ENCODE results near the gene DAAM1. TPM values are rescaled to one million over a fixed set of nuclear protein-coding genes. Genes with fewer than 3 reads are reported as not detected.

Gene DAAM1
- total RNA-seq, 1 donor from 2014 or later, result 38.0 TPM

GRCh38 chr14:59355091-59355490 lies 166.6 kb downstream of the DAAM1 start:
- Histone ChIP-seq H3K4me2 (ENCODE audit: low read length) (no peak overlapping the region), H3K27ac (ENCODE audit: low read depth, low read length) (no peak overlapping the region), H3K9ac (ENCODE audit: low read length) (no peak overlapping the region), H4K20me1 (ENCODE audit: insufficient read depth, low read length) (no peaks in the 10 kb centered on the region), H3K9me3 (ENCODE audit: insufficient read depth, low read depth, low read length) (no peaks in the 10 kb centered on the region), H2AFZ (ENCODE audit: low read depth, low read length) (no peak overlapping the region), H3K79me2 (ENCODE audit: insufficient read depth, low read length) (no peaks in the 10 kb centered on the region), H3K4me3 (ENCODE audit: insufficient read depth, low read depth, low read length) (no peak overlapping the region), H3K4me1 (ENCODE audit: insufficient read depth, low read length) (peaks cover 7% of the 10 kb centered on the region), H3K27me3 (ENCODE audit: insufficient read depth, low read length) (no peaks in the 10 kb centered on the region), H3K36me3 (ENCODE audit: insufficient read depth, low read length) (peaks cover 7% of the 10 kb centered on the region)
- Mint-ChIP-seq H3K4me1 (ENCODE audit: low read depth, unreplicated experiment) (peaks cover 15% of the 10 kb centered on the region), H3K27ac (ENCODE audit: unreplicated experiment) (peak overlapping the region; percentile 16), H3K4me3 (ENCODE audit: unreplicated experiment) (no peak overlapping the region), H3K27me3 (ENCODE audit: low read depth, unreplicated experiment) (no peaks in the 10 kb centered on the region), H3K36me3 (ENCODE audit: low read depth, unreplicated experiment) (peaks cover 17% of the 10 kb centered on the region), H3K9me3 (ENCODE audit: unreplicated experiment) (peaks cover 2% of the 10 kb centered on the region)
- DNase-seq (ENCODE audit: low read depth) (no peak), FAIRE-seq (no peak)
- TF ChIP-seq CTCF (IDR thresholded peaks at IDR 0.05; ENCODE audit: insufficient read depth, low read depth, low read length) (no peak), EZH2 (IDR thresholded peaks at IDR 0.05; ENCODE audit: insufficient read depth, low read length) (no peak)

- Histone ChIP-seq H3K9ac (ENCODE audit: low read length) (no peak overlapping the region), H2AFZ (ENCODE audit: low read depth, low read length) (no peak overlapping the region), H4K20me1 (ENCODE audit: insufficient read depth, low read length) (no peaks in the 10 kb centered on the region), H3K79me2 (ENCODE audit: insufficient read depth, low read length) (no peaks in the 10 kb centered on the region), H3K27me3 (ENCODE audit: insufficient read depth, low read length) (no peaks in the 10 kb centered on the region), H3K4me3 (ENCODE audit: insufficient read depth, low read depth, low read length) (no peak overlapping the region), H3K27ac (ENCODE audit: low read depth, low read length) (no peak overlapping the region), H3K4me2 (ENCODE audit: low read length) (no peak overlapping the region), H3K9me3 (ENCODE audit: insufficient read depth, low read depth, low read length) (no peaks in the 10 kb centered on the region), H3K36me3 (ENCODE audit: insufficient read depth, low read length) (peaks cover 7% of the 10 kb centered on the region), H3K4me1 (ENCODE audit: insufficient read depth, low read length) (peaks cover 14% of the 10 kb centered on the region)
- peaks cover 23% of the 10 kb centered on the region for H3K36me3 Mint-ChIP-seq (ENCODE audit: low read depth, unreplicated experiment)
- H3K4me3 Mint-ChIP-seq (ENCODE audit: unreplicated experiment), result no peak overlapping the region
- no peak for TF ChIP-seq CTCF (IDR thresholded peaks at IDR 0.05; ENCODE audit: insufficient read depth, low read depth, low read length)
- TF ChIP-seq EZH2 (IDR thresholded peaks at IDR 0.05; ENCODE audit: insufficient read depth, low read length), result no peak
- peaks cover 2% of the 10 kb centered on the region for H3K9me3 Mint-ChIP-seq (ENCODE audit: unreplicated experiment)
- H3K27ac Mint-ChIP-seq (ENCODE audit: unreplicated experiment), result no peak overlapping the region
- H3K27me3 Mint-ChIP-seq (ENCODE audit: low read depth, unreplicated experiment), result no peaks in the 10 kb centered on the region
- no peak for FAIRE-seq
- H3K4me1 Mint-ChIP-seq (ENCODE audit: low read depth, unreplicated experiment), result peaks cover 21% of the 10 kb centered on the region
- no peak for DNase-seq (ENCODE audit: low read depth)
Observed at GRCh38 chr14:59356312-59356711, 167.8 kb downstream of the DAAM1 start.

- peak overlapping the region; percentile 17 for H3K27ac Mint-ChIP-seq (ENCODE audit: unreplicated experiment)
- Histone ChIP-seq H3K4me1 (ENCODE audit: insufficient read depth, low read length) (peaks cover 18% of the 10 kb centered on the region), H3K36me3 (ENCODE audit: insufficient read depth, low read length) (peaks cover 7% of the 10 kb centered on the region), H3K79me2 (ENCODE audit: insufficient read depth, low read length) (no peaks in the 10 kb centered on the region), H3K4me3 (ENCODE audit: insufficient read depth, low read depth, low read length) (no peak overlapping the region), H3K4me2 (ENCODE audit: low read length) (no peak overlapping the region), H2AFZ (ENCODE audit: low read depth, low read length) (no peak overlapping the region), H3K27me3 (ENCODE audit: insufficient read depth, low read length) (no peaks in the 10 kb centered on the region), H3K27ac (ENCODE audit: low read depth, low read length) (no peak overlapping the region), H3K9me3 (ENCODE audit: insufficient read depth, low read depth, low read length) (no peaks in the 10 kb centered on the region), H3K9ac (ENCODE audit: low read length) (no peak overlapping the region), H4K20me1 (ENCODE audit: insufficient read depth, low read length) (no peaks in the 10 kb centered on the region)
- no peak overlapping the region for H3K4me3 Mint-ChIP-seq (ENCODE audit: unreplicated experiment)
- no peak for DNase-seq (ENCODE audit: low read depth)
- H3K4me1 Mint-ChIP-seq (ENCODE audit: low read depth, unreplicated experiment), result peaks cover 26% of the 10 kb centered on the region
- TF ChIP-seq EZH2 (IDR thresholded peaks at IDR 0.05; ENCODE audit: insufficient read depth, low read length) (no peak), CTCF (IDR thresholded peaks at IDR 0.05; ENCODE audit: insufficient read depth, low read depth, low read length) (no peak)
- peaks cover 2% of the 10 kb centered on the region for H3K9me3 Mint-ChIP-seq (ENCODE audit: unreplicated experiment)
- H3K36me3 Mint-ChIP-seq (ENCODE audit: low read depth, unreplicated experiment), result peaks cover 23% of the 10 kb centered on the region
- no peaks in the 10 kb centered on the region for H3K27me3 Mint-ChIP-seq (ENCODE audit: low read depth, unreplicated experiment)
- no peak for FAIRE-seq
Observed at GRCh38 chr14:59356767-59357166, 168.3 kb downstream of the DAAM1 start.

Measured in astrocyte (in vitro differentiated cells and primary cell).